ENCODE measurements around the gene TTC7B.

- TF ChIP-seq CTCF (IDR thresholded peaks at IDR 0.05): no peak
- no peak for TF ChIP-seq POLR2AphosphoS5 (IDR thresholded peaks at IDR 0.05; ENCODE audit: low read depth, low read length)
Measured at GRCh38 chr14:90678846-90679362, 137.3 kb downstream of the TTC7B start.
